GM21737 (cell line): ENCODE results near the gene COL12A1.

ENCODE experiments used
- ATAC-seq: cut with Tn5 transposase; IDR thresholded peaks from one replicate; pipeline ENCODE4 v1.9.1; 2021; ENCODE audit warnings: mild to moderate bottlenecking, moderate library complexity; ENCODE audit not compliant: unreplicated experiment

Gene COL12A1

DNA sequence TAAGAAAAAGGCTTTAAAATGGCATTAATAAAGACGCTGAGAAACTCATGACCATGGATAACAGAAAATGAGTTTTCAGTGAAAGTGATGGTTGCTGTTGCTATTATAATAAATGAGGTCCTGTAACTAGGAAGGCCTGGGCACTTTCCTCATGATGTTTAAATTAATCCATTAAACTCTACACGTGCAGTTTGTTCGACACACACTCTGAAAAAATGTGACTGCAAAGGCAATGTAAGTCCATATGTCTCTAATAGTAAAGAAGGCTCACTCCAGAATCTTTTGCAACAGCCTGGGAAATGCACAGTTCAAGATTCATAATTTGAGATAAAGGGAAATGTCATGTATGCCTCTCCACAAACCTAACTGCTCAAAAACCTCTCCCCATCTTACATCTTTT, 153.4 kb downstream of the COL12A1 start:
- ATAC-seq, result no peak

DNA sequence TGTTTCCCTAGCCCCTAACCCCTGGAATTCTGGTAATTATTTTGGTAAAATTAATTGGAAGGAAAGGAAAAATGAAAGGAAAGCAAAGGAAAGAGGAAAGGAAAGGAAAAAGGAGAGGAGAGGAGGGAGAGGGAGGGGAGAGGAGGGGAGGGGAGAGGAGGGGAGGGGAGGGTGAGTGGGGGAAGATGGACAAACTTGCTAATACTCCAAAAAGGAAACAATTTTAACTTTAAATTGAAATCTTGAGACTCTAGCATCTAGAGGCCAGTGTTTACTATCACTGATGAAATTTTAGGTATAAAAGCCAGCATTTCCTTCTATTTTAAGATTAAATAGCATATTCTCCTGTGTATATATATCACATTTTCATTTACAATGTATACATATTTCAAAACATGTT, 156.5 kb downstream of the COL12A1 start:
- ATAC-seq, result no peak

DNA sequence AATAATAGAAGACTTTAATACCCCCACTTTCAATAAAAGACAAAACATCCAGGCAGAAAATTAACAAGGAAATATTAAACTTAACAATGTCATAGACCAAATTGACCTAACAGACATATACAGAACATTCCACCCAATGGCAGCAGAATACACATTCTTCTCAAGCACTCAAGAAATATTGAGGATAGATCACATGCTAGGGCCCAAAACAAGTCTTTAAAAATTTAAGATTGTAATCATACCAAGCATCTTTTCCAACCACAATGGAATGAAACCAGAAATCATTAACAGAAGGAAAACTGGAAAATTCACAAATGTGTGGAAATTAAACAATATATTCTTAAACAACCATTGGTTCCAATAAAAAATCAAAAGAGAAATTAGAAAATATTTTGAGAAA, 161.0 kb downstream of the COL12A1 start:
- no peak for ATAC-seq

DNA sequence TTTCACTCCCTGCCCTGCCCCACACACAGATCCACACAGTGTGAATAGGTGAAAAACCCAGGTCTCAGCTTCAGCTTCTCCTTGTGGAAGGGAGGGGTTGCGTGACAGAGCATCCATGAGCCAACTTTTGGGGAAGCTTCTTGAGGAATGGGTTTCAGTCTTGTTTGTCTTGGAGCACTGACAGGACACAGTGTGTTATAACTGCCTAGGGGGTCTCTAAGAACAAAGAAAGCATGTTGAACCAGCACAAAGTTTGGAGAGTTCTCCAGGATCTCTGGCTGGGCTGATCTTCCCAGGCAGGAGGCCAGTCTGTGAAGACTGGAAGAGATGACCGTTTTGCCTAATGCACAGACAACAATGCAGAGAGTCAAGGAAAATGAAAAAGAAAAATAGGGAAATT, 164.5 kb downstream of the COL12A1 start:
- ATAC-seq, result no peak
